K562 (cell line): ENCODE data around the gene IL12RB1. TPM values are rescaled to one million over a fixed set of nuclear protein-coding genes. Genes with fewer than 3 reads are reported as not detected.

ENCODE experiments used
- ATAC-seq: fragments of 200-7000 bp; cut with Tn5 transposase; 3 replicates; pipeline ENCODE4 v1.9.1; 2020; ENCODE audit warnings: moderate library complexity
- BruUV-seq: library from RNA; stranded (reverse); fragments of 400-500 nt; replicated peaks from 2 replicates; lab custom pipeline; 2021; lab: Mats Ljungman, UMichigan
- CTCF ChIA-PET: fragments of 300-600 bp; formaldehyde crosslinking; extraction: SDS; loops from one replicate; lab custom pipeline; 2021; ENCODE audit warnings: low intra/inter-chr PET ratio; lab: Yijun Ruan, JAX
- POLR2A ChIA-PET: fragments of 300-600, 350-650 bp; sonication (Branson Sonifier 250); formaldehyde crosslinking; extraction: SDS; loops from one replicate; lab custom pipeline; 2021; ENCODE audit warnings: antibody characterized with exemption, inconsistent platforms; lab: Yijun Ruan, JAX
- DNase-seq, 4 experiments: peaks; one replicate each; pipeline versions ENCODE4 v3.0.0 to v3.0.0-alpha.2; 2011 to 2018; ENCODE audit warnings: low spot score in 3 of 4, mixed read lengths in 3 of 4; ENCODE audit errors: extremely low read depth in 1 of 4
- FAIRE-seq: peaks from 2 replicates; lab custom pipeline; 2011; peaks lifted over from hg19 to GRCh38; lab: Jason Lieb, UNC
- H2AFZ ChIP-seq: 2 replicates; pipeline ENCODE4 v1.6.0; 2011; ENCODE audit warnings: low read depth, low read length, control low read depth, inconsistent platforms
- H3K27ac ChIP-seq: fragments of 200-600 bp; 3 replicates; pipeline ENCODE4 v1.8.0; 2011; ENCODE audit warnings: low read depth, mild to moderate bottlenecking, control low read depth, inconsistent platforms, low read length, moderate library complexity, mixed read lengths; ENCODE audit errors: extremely low read depth
- H3K27me3 ChIP-seq, 2 experiments: fragments of 300-600 bp in 1 of 2; 2 replicates in 1 of 2; 3 replicates in 1 of 2; pipeline versions ENCODE4 v1.6.0 to v1.8.0; 2011; ENCODE audit warnings: inconsistent platforms in 2 of 2, low read length in 2 of 2, mild to moderate bottlenecking in 1 of 2, mixed read lengths in 1 of 2, moderate library complexity in 1 of 2; ENCODE audit not compliant: control insufficient read depth in 2 of 2, insufficient read depth in 2 of 2
- H3K36me3 ChIP-seq: fragments of 300-600 bp; 3 replicates; pipeline ENCODE4 v1.8.0; 2011; ENCODE audit warnings: mild to moderate bottlenecking, low read length, inconsistent platforms; ENCODE audit not compliant: control insufficient read depth, insufficient read depth
- H3K4me1 ChIP-seq, 2 experiments: fragments of 200-600 bp in 1 of 2; replicated peaks in 1 of 2; 2 replicates in 1 of 2; 3 replicates in 1 of 2; pipeline versions ENCODE4 v1.5.1 to v1.8.0; 2011; ENCODE audit warnings: inconsistent platforms in 2 of 2, low read length in 2 of 2, mild to moderate bottlenecking in 1 of 2, mixed read lengths in 1 of 2, moderate library complexity in 1 of 2; ENCODE audit not compliant: control insufficient read depth in 2 of 2, insufficient read depth in 2 of 2
- H3K4me2 ChIP-seq: 2 replicates; pipeline ENCODE4 v1.6.1; 2011; ENCODE audit warnings: low read length, control low read depth, inconsistent platforms, mixed read lengths; ENCODE audit not compliant: insufficient read depth
- H3K4me3 ChIP-seq: fragments of 200-600 bp; sonication (generic), shearing (Covaris generic); 2 replicates; pipeline ENCODE4 v1.5.1; 2016; ENCODE audit warnings: control low read depth, inconsistent platforms
- H3K79me2 ChIP-seq: fragments of 200-600 bp; 3 replicates; pipeline ENCODE4 v1.8.0; 2011; ENCODE audit warnings: low read length, inconsistent platforms; ENCODE audit not compliant: control insufficient read depth, insufficient read depth
- H3K9ac ChIP-seq, 2 experiments: 2 replicates each; pipeline versions ENCODE4 v1.6.0 to v1.6.1; 2011; ENCODE audit warnings: low read depth in 2 of 2, low read length in 2 of 2, control low read depth in 1 of 2, inconsistent platforms in 1 of 2, mild to moderate bottlenecking in 1 of 2, mixed read lengths in 1 of 2; ENCODE audit not compliant: insufficient read depth in 1 of 2
- H3K9me1 ChIP-seq: one replicate; pipeline ENCODE4 v1.6.0; 2011; ENCODE audit warnings: inconsistent platforms, mild to moderate bottlenecking, low read length, moderate library complexity; ENCODE audit not compliant: control insufficient read depth, insufficient read depth
- H3K9me3 ChIP-seq: replicated peaks from 2 replicates; pipeline ENCODE4 v1.5.1; 2011; ENCODE audit warnings: low read depth, low read length, inconsistent platforms; ENCODE audit not compliant: control insufficient read depth, insufficient read depth
- H4K20me1 ChIP-seq: replicated peaks from 2 replicates; pipeline ENCODE4 v1.6.1; 2011; ENCODE audit warnings: low read length, inconsistent platforms, mixed read lengths; ENCODE audit not compliant: control insufficient read depth, insufficient read depth
- E2F3 ChIP-seq: fragments of 250-450 bp; sonication (Bioruptor Pico); IDR thresholded peaks from 2 replicates; pipeline ENCODE4 v1.4.0; 2020; ENCODE audit warnings: mild to moderate bottlenecking
- MIER1 ChIP-seq: fragments of 450-650 bp; IDR thresholded peaks from 2 replicates; pipeline ENCODE4 v1.6.1; 2016; ENCODE audit warnings: antibody characterized with exemption, mild to moderate bottlenecking, low read depth
- PHF21A ChIP-seq: fragments of 450-650 bp; IDR thresholded peaks from 2 replicates; pipeline ENCODE4 v1.6.1; 2017; ENCODE audit warnings: low read depth, borderline replicate concordance
- RBM25 ChIP-seq: fragments of 200-400 bp; formaldehyde crosslinking; IDR thresholded peaks from 2 replicates; pipeline ENCODE4 v1.6.1; 2018; ENCODE audit warnings: low read length, low read depth, moderate library complexity; ENCODE audit not compliant: severe bottlenecking
- ZNF121 ChIP-seq: sonication (generic); formaldehyde crosslinking; conservative IDR thresholded peaks from 2 replicates; pipeline ENCODE4 v1.8.0; 2022; ENCODE audit warnings: missing genetic modification reagents
- WGBS: fragments of 100-300 bp; shearing (Covaris generic); methylation state at CpG from one replicate; pipeline ENCODE4 v1.1.6; 2016; ENCODE audit warnings: low coverage, mixed read lengths; ENCODE audit not compliant: insufficient coverage; ENCODE audit errors: missing lambda C conversion rate; 5-methylcytosine and 5-hydroxymethylcytosine counted together
- in situ Hi-C: fragments of 300-500 bp; cut with MboI; formaldehyde crosslinking; loops from 4 replicates; pipeline ENCODE4 v1.15.0; 2018; ENCODE audit warnings: inconsistent platforms, mixed read lengths
- intact Hi-C: fragments of 100-400 bp; cut with micrococcal nuclease; formaldehyde crosslinking; loops from 2 replicates; pipeline ENCODE4 v1.14.2; 2022
- polyA plus RNA-seq, 8 experiments: library from polyadenylated mRNA; depleted of rRNA in 4 of 8; stranded (reverse) in 5 of 8; unstranded in 3 of 8; fragments of >200 nt; fragmentation: Nextera tagmentation in 2 of 8; fragmentation: Illumina TruSeq in 1 of 8; extraction: Ambion mirVana in 2 of 8; extraction: Trizol in 1 of 8; gene quantifications; 2 replicates each; pipeline versions ENCODE4 v1.2.1 to v1.2.3, GENCODE V29; 2011 to 2014; ENCODE audit warnings: inconsistent platforms in 1 of 8, missing spikeins in 1 of 8
- total RNA-seq, 7 experiments: library from RNA; depleted of rRNA in 6 of 7; stranded (reverse); fragments of >200 nt in 6 of 7; fragmentation: Illumina TruSeq in 2 of 7; extraction: Trizol in 2 of 7; gene quantifications; 2 replicates each; pipeline versions ENCODE4 v1.2.1 to v1.2.3, GENCODE V29; 2011 to 2021; ENCODE audit warnings: low replicate concordance in 1 of 7

The IL12RB1 gene
- total and polyA plus RNA-seq, 9 of the 15 experiments (the other 6 are each of a cell fraction or from before 2014, with no cell fraction given) = 0.04 to 0.07 (median 0.06) TPM; not detected in 5

DNA sequence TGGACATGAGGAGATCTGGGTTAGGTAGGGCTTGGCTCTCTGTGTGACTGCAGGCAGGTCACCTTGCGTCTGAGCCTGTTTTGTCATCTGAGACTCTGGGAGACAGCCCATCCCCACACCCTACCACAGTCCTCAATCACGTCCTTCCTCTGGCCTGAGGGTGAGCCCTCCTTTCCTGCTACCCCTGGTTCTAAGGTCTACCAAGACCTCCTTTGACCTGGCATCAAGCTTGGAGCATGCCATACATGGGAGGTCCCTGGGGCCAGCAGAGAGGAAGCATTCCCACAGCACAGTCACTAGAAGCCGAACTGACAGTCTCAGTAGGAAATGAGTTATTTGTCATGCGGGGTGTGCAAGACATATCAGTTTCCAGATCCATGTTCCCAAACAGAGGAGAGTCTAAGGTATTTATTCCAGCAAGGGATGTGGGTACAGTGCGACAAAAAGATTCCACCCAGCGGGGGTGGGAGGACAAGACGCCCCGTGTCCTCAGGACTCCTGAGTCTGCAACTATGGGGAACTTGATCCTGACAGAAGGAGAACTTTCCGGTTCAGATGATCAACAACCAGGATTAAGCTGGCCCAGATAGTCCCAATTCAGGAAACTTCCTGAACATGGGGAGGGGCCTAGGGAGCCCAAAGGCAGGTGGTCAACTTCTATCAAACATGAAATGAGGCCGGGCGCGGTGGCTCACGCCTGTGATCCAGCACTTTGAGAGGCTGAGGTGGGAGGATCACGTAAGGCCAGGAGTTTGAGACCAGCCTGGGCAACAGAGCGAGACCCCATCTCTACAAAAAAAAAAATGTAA, 69.3 kb downstream of the IL12RB1 start:
- H3K4me2 ChIP-seq = no peak overlapping the region
- no peaks in the 10 kb centered on the region for H3K27me3 ChIP-seq
- no peak overlapping the region for H3K27ac ChIP-seq
- peaks cover 12 to 35% of the 10 kb centered on the region in 2 experiments; a peak in 4 of 5 replicates for H3K4me1 ChIP-seq
- in situ Hi-C loops = no loop called here
- ATAC-seq = no peak
- BruUV-seq = no TSS peak
- intact Hi-C loops = no loop called here
- no peaks in the 10 kb centered on the region for H4K20me1 ChIP-seq
- H3K4me3 ChIP-seq = no peak overlapping the region
- CTCF ChIA-PET = no interaction called here
- H3K79me2 ChIP-seq = peaks cover 4% of the 10 kb centered on the region
- no peaks in the 10 kb centered on the region for H3K9me1 ChIP-seq
- H3K36me3 ChIP-seq = peaks cover 28% of the 10 kb centered on the region
- no peaks in the 10 kb centered on the region for H3K9me3 ChIP-seq
- POLR2A ChIA-PET = interaction anchor here (0.7 kb wide), 1 partner anchor 7 kb away, joined by 4 read pairs; no protein-coding TSS in a partner anchor
- H2AFZ ChIP-seq = 0 out of 2 replicates have a peak overlapping the region, but pooled peaks have one; percentile 11
- no peak for FAIRE-seq
- WGBS = 67% methylated on average over 14 of the region's 15 CpGs
- TF ChIP-seq ZNF121 (CRISPR knock-in tag) = peak; percentile 76
- TF ChIP-seq PHF21A = no peak
- peak overlapping the region in 1 of 2 experiments; percentile 51; a peak in 2 of 4 replicates for H3K9ac ChIP-seq
- peak in 1 of 4 experiments; percentile 6 for DNase-seq

DNA sequence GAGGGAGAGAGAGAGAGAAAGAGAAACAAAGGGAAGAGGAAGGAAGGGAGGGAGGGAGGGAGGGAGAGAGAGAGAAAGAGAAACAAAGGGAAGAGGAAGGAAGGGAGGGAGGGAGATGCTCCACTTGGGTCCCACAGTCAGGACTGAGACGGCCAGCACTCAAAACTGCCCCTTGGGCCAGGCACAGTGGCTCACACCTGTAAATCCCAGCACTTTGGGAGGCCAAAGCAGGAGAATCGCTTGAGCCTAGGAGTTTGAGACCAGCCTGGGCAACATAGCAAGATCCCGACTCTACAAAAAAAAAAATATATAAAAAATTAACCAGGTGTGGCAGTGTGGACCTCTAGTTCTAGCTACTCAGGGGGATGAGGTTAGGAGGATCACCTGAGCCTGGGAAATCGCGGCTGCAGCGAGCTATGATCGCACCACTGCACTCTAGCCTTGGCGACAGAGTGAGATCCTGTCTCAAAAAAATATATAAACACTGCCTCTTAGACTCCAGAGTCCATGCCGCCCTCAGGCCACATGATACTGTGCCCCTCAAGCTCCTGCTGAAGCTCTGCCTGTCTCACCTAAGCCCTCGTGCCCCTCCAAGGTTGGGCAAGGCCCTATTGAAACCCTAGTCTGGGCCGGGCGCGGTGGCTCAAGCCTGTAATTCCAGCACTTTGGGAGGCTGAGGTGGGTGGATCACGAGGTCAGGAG, 70.4 kb downstream of the IL12RB1 start:
- H3K4me2 ChIP-seq = no peak overlapping the region
- H3K9me3 ChIP-seq = no peaks in the 10 kb centered on the region
- no peak for ATAC-seq

More for the DNA sequence above, 70.4 kb downstream of the IL12RB1 start:
- Histone ChIP-seq H4K20me1 (no peaks in the 10 kb centered on the region), H2AFZ (no peak overlapping the region), H3K4me3 (no peak overlapping the region), H3K27ac (no peak overlapping the region), H3K4me1 (peaks cover 11 to 28% of the 10 kb centered on the region in 2 experiments; a peak in 4 of 5 replicates), H3K27me3 (no peaks in the 10 kb centered on the region), H3K9me1 (no peaks in the 10 kb centered on the region), H3K79me2 (no peaks in the 10 kb centered on the region), H3K36me3 (peaks cover 33% of the 10 kb centered on the region), H3K9ac (no peak overlapping the region)
- in situ Hi-C loops (no loop called here), intact Hi-C loops (no loop called here)
- TF ChIP-seq RBM25 (peak; percentile 14), ZNF121 (CRISPR knock-in tag) (peak; percentile 60), E2F3 (CRISPR knock-in tag) (no peak), MIER1 (no peak)
- no peak for FAIRE-seq
- BruUV-seq = no TSS peak
- POLR2A ChIA-PET = interaction anchor here (0.6 kb wide), 1 partner anchor 35 kb away, joined by 3 read pairs; no protein-coding TSS in a partner anchor
- WGBS = 83% methylated on average over 13 of the region's 14 CpGs
- CTCF ChIA-PET = no interaction called here
- DNase-seq = no peak
